Sciatic nerve (tissue), 2 donors: Measurements from ENCODE around the gene GRK6. TPM values are rescaled to one million over a fixed set of nuclear protein-coding genes. Genes with fewer than 3 reads are reported as not detected.
A peak's percentile ranks its signal among the peaks of the same experiment; 100 is the strongest.

Experiments
- ATAC-seq: fragments of 200-7000 bp; cut with Tn5 transposase; one replicate; pipeline ENCODE4 v1.9.1; 2020; ENCODE audit warnings: mild to moderate bottlenecking, moderate library complexity
- DNase-seq: peaks from one replicate; pipeline ENCODE4 v3.0.0-alpha.2; 2020; ENCODE audit warnings: low spot score
- intact Hi-C: fragments of 100-400 bp; cut with DNase I; formaldehyde crosslinking; loops from one replicate; pipeline ENCODE4 v1.14.2; 2022
- total RNA-seq: library from RNA; stranded (reverse); fragmentation: NEBNext Ultra II Directional; extraction: Animal tissue kit (Norgen Biotek cat#: 25700); gene quantifications from one replicate; pipeline ENCODE4 v1.2.1, GENCODE V29; 2021
- donor health status: DM: no; HTN: no; CAD: no.
- donor health status: DM: no; HTN: no; CAD: no.

GRK6 gene
- total RNA-seq, 1 donor from 2014 or later, result 25.0 TPM

DNA sequence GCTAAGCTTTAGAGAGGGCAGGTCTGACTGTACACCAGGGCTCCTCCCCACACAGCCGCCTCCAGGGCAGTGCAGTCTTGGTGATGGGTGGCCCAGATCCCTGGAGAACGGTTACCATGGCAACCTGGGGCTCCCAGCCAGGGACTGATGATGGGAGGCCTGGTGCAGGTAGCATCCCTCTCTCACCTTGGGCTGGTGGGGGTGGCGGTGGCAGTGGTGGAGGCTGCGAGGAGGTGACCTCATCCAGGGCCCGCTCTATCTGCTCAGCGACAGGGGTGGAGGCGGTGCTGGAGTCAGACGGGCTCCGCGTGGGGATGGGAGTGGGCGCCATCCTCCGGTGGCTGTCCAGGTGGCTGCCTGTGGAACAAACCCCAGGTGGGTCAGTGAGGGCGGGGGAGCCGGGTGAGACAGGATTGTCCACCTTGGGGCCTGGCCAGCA, 32.5 kb downstream of the GRK6 start:
- ATAC-seq, result no peak
- no peak for DNase-seq
- intact Hi-C loops, result loop anchor here (5.0 kb wide), 1 partner anchor 57 kb away; the partner anchor contains the start of gene PFN3

DNA sequence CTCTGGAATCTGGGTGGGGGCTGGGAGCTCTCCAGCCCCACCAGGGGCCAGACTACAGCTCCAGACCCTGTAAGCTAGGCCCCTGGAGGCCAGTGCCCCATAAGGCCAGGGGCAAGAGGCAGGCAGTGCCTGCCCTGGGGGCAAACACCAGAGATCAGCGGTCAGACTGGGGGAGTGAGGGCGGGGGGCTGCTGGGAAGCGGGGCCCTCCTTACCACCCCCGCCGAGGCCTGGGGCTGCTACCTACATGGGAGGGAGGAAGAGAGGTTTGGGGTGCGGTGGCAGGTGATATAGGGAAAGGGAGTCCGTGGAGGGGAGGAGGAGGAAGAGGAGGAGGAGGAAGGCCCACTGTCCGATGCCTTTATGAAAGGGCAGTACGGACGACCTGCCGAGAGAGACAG, 32.9 kb downstream of the GRK6 start:
- ATAC-seq (no peak), DNase-seq (no peak)
- intact Hi-C loops, result loop anchor here (5.0 kb wide), 1 partner anchor 57 kb away; the partner anchor contains the start of gene PFN3

- ATAC-seq, result no peak
- no peak for DNase-seq
- intact Hi-C loops, result loop anchor here (5.0 kb wide), 1 partner anchor 58 kb away; the partner anchor contains the start of gene PFN3
Observed at GRCh38 chr5:177459819-177460628, 33.5 kb downstream of the GRK6 start.

DNA sequence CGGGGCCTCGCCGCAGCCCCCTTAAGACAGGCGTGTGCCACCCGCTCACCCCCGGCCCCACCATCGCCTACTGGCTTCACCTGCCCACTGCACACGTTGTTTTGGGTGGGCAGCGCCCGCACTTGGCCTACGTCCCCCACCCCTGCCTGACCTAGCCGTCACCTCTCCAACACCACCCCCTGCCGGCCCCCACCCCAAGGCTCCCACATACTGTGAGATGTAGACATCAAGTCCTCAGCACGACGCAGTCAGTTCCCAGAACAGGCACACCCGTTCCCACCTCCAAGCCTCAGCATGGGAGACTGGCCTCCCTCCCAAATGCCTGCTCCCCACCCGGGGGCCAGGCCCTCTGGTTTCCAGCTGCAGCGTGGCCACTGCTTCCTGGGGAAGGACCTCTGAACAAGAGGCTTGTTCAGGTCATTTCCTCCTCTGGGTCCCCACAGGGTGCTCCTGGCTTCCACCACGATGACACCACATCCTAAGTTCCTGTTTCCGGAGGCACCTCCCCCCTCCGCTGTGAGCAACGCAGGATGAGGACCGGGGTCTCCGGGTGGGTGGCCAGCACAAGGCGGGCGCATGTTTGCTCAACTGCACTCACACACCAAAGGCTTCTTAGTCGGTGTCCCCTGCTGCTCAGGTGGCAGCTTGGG, 35.7 kb downstream of the GRK6 start:
- intact Hi-C loops, result no loop called here
- ATAC-seq (no peak), DNase-seq (no peak)

- intact Hi-C loops, result no loop called here
- no peak for ATAC-seq
- no peak for DNase-seq
Observed at GRCh38 chr5:177465044-177465443, 38.6 kb downstream of the GRK6 start.

GRCh38 chr5:177466861-177467260, 40.4 kb downstream of the GRK6 start:
- intact Hi-C loops, result no loop called here
- ATAC-seq, result no peak
- DNase-seq, result no peak

DNA sequence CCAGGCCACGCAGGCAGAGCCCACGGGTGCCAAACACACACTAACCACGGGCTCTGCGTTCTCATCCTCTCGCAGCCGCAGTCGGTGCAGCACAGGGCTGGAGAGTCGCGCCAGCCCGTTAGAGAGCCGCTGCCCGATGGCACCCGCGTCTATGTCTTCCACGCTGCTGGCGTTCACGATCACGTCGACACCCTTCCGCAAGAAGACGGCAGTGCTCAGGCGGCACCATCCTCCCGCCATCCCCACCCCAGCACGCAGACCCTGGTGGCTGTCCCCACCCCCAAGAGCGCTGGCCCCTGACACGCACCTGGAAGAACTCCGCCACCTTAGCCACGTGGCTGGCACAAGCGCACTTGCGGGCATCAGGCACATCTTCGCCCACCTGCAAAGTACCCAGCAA, 41.0 kb downstream of the GRK6 start:
- intact Hi-C loops, result no loop called here
- ATAC-seq (no peak), DNase-seq (no peak)

DNA sequence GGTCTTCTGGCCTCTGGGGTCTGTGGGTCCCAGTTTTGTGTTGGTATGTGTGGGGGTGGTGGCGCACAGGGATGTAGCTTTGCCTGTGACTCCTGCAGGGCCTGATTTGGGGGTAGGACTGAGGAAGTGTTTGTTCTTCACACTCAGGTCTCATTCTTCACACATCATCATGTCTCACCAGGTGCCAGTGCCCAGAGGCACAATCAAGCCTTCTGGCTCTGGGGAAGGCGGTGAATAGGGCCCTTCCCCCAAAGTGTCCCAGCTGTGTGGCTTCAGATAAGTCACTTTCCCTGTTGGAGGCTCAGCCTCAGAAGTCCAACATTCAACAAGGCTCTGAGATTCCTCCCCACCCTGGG, 41.8 kb downstream of the GRK6 start:
- intact Hi-C loops, result no loop called here
- ATAC-seq (no peak), DNase-seq (no peak)

- ATAC-seq (peak; percentile 14), DNase-seq (no peak)
- intact Hi-C loops, result no loop called here
Observed at GRCh38 chr5:177468685-177469628, 42.5 kb downstream of the GRK6 start.

GRCh38 chr5:177469750-177470525, 43.5 kb downstream of the GRK6 start:
- intact Hi-C loops, result no loop called here
- DNase-seq (no peak), ATAC-seq (no peak)

DNA sequence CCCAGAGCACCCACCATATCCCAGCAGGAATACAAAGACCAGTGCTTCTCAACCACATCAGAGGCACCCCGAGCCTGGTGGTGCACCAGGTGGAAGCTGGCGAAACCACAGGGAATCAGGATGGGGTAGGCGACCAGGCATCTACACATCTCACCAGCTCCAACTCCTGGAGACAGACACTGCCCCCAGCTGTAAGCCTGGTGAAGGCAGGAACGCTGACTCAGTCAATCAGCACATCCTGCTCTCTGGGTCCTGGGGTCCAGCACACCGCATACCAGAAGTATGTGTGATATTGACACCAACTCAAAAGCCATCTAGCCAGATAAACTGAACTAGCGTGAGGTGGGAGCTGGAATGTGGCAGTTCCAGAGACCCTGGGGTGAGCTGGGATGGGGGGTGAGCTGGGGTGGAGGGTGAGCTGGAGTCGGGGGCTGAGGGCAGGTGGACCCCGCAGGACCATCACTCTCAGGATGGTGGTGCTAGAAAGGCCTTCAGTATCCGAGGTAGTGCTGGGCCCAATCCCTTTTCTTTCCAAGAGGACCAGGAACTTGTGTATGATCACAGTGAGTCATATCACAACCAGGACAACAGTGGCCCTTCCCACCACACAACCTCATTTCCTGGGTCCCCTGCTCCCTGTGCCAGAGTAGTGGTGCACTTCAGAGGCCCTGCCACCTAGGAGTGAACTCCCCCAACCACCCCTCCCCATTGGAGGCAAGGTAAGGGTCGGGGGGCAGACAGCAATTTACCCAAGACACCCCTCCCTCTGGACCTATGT, 44.5 kb downstream of the GRK6 start:
- no peak for ATAC-seq
- intact Hi-C loops, result no loop called here
- no peak for DNase-seq

GRCh38 chr5:177471610-177472356, 45.3 kb downstream of the GRK6 start:
- DNase-seq, result no peak
- peak; percentile 58 for ATAC-seq
- intact Hi-C loops, result no loop called here

DNA sequence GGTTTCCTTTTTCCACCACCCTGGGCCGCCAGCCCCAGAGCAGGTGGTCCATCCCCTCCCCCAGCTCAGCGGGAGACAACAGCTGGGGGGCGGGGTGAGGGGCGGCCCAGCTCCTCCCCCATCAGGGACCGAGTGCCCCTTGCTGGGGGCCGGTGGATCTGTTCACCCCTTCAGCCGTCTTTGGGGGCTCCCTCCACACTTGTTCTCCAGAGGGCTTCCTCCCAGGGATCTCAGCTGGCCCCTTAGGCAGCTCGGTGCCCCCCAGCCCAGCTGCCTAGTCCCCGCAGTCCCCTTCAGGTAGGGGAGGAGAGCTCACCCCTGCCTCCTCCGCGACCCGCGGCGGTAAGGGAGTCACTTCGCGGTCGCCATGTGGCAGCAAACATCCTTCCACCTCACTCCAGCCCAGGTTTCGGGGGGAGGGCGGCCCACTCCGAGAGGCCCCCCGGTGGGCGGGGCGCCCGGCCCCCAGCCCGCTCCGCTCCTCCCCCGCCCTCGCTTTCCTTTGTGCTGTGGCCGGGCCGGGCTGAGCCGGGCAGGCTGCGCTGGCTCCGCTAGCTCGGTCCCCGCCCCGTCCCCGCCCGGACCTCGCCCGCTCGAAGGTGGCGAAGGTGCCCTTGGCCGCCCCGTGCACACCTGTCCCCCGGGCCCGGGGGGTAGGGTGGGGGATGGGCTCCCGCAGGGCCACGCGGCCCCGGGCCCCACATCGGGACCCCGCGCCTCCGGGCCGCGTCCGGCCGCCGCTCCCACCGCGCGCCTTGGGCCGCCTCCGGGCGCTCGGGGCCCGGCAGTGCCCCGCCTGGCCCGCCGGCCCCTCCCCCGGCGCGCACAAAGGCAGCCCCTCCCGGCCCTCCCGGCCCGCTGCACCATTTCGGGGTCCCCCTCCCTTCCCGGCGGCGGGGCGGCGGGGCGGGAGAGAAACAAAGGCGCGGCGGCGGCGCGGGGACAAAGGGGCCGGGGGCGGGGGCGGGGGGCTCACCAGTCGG, 46.3 kb downstream of the GRK6 start:
- DNase-seq (no peak), ATAC-seq (peak; percentile 6)
- intact Hi-C loops, result no loop called here

DNA sequence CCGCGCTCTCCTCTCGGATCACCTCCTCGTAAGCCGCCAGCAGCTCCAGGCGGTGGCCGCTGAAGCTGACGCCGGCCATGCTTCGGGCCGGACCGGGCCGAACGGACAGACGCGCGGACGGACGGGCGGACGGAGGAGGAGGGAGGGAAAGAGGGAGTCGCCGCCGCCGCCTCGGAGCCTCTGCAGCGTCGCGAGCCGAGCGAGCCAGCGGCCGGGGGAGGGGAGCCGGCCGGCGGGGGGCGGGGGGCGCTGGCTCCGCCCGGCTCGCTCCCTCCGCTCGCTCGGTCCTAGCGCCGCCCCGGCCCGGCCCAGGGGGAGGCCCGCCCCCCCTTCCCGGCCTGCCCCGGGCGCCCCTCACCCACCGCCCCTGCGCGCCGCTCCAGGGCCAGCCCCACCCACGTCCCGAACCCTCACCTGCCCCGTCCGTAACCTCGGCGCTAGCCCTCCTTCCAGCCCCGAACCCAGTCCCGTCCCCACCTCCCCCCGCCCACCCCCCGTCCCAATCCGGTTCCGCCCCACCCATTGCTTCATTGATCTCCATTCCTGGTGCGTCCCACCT, 47.0 kb downstream of the GRK6 start, which contains the start of gene DBN1:
TSS of gene DBN1 (minus strand) at position 192 of the 559 bp plus-strand sequence. CDS start at position 79, 113 bp downstream.
- DNase-seq (no peak), ATAC-seq (peak; percentile 29)
- intact Hi-C loops, result no loop called here

DNA sequence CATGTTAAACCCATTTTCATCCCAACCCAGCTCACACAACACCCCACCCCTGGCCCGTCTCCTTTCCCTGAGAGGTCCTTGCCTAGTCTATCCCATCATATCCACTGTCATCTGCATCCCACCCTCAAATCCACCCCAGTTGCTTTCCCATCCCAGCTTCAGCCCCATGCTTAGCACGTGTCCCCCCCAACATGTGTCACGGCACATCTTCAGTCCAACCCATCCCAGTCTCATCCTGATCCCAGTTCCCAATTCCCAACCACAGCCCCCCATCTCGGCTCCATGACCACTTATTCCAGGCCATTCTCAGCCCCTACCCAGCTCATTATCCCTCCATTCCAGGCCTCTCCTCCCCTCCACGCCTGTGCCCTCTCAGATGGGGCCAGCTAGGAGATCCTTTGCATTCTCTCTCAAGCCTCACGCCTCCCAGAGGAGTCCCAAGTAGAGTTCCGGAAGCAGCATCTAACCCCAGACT, 47.6 kb downstream of the GRK6 start:
- intact Hi-C loops, result no loop called here
- DNase-seq (no peak), ATAC-seq (no peak)
